HG03060 (cell line): ENCODE measurements around the gene KRT13.

Experiments
- ATAC-seq: cut with Tn5 transposase; IDR thresholded peaks from one replicate; pipeline ENCODE4 v1.9.1; 2021; ENCODE audit warnings: low read depth, moderate number of reproducible peaks; ENCODE audit not compliant: unreplicated experiment

Gene KRT13

GRCh38 chr17:41478237-41478636 is 27.2 kb downstream of the KRT13 start:
- ATAC-seq, result no peak

- no peak for ATAC-seq
Observed at GRCh38 chr17:41476866-41477815, 28.3 kb downstream of the KRT13 start.

GRCh38 chr17:41475421-41475820 is 30.0 kb downstream of the KRT13 start:
- ATAC-seq, result no peak

GRCh38 chr17:41474863-41475262 is 30.5 kb downstream of the KRT13 start:
- no peak for ATAC-seq

- no peak for ATAC-seq
Observed at GRCh38 chr17:41468346-41468745, 37.1 kb downstream of the KRT13 start.

- no peak for ATAC-seq
Observed at GRCh38 chr17:41467561-41467960, 37.9 kb downstream of the KRT13 start.

- ATAC-seq, result no peak
Observed at GRCh38 chr17:41466988-41467387, 38.4 kb downstream of the KRT13 start, which contains the start of gene KRT32. KRT32 (minus strand) TSS chr17:41467386; CDS start chr17:41467325, 61 bp downstream.

GRCh38 chr17:41464682-41465081 is 40.7 kb downstream of the KRT13 start:
- ATAC-seq, result no peak

GRCh38 chr17:41464173-41464572 is 41.2 kb downstream of the KRT13 start:
- ATAC-seq, result no peak

- no peak for ATAC-seq
Observed at GRCh38 chr17:41463746-41464145, 41.7 kb downstream of the KRT13 start.

- no peak for ATAC-seq
Observed at GRCh38 chr17:41462705-41463104, 42.7 kb downstream of the KRT13 start.

- no peak for ATAC-seq
Observed at GRCh38 chr17:41457676-41458075, 47.7 kb downstream of the KRT13 start.

GRCh38 chr17:41456204-41456603 is 49.2 kb downstream of the KRT13 start:
- no peak for ATAC-seq

GRCh38 chr17:41455236-41455635 is 50.2 kb downstream of the KRT13 start:
- no peak for ATAC-seq

GRCh38 chr17:41453066-41453465 is 52.3 kb downstream of the KRT13 start:
- no peak for ATAC-seq

GRCh38 chr17:41452281-41452680 is 53.1 kb downstream of the KRT13 start:
- no peak for ATAC-seq

- no peak for ATAC-seq
Observed at GRCh38 chr17:41451154-41451728, 54.2 kb downstream of the KRT13 start.
